Left lobe of liver (tissue), 2 donors: ENCODE data around the gene SLC23A2. TPM values are rescaled to one million over a fixed set of nuclear protein-coding genes. Genes with fewer than 3 reads are reported as not detected.

Experiments
- ATAC-seq: fragments of 200-7000 bp; cut with Tn5 transposase; one replicate; pipeline ENCODE4 v1.9.1; 2020; ENCODE audit warnings: mild to moderate bottlenecking, moderate library complexity
- DNase-seq: peaks from one replicate; pipeline ENCODE4 v3.0.0-alpha.2; 2020; ENCODE audit warnings: low spot score
- total RNA-seq: library from RNA; stranded (reverse); gene quantifications from one replicate; pipeline ENCODE4 v1.2.1, GENCODE V29; 2021
- donor health status: DM: no; HTN: no; CAD: no; lungs with moderate emphysema.
- donor health status: DM: no; HTN: yes; CAD: no.

SLC23A2 gene
- total RNA-seq, 1 donor from 2014 or later, result 27.4 TPM

DNA sequence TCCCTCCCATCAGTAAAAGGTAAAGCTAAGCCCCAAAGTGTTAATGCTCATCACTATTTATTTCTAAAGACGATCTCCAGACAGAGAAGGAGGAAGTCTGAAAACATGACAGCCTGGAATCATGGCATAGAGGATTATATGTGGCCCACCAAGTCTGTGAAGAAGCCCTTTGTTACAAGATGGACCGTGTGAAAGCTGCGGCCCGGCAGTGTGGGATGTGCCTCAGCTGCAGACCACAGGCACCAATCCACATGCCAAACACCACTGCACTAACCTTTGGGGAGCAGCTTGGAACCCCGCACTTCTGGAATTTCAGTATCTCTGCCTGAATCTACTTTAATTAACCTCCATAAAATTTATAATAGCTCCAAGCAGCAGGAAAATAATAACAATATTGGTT is 90.4 kb downstream of the SLC23A2 start:
- ATAC-seq (no peak), DNase-seq (no peak)

DNA sequence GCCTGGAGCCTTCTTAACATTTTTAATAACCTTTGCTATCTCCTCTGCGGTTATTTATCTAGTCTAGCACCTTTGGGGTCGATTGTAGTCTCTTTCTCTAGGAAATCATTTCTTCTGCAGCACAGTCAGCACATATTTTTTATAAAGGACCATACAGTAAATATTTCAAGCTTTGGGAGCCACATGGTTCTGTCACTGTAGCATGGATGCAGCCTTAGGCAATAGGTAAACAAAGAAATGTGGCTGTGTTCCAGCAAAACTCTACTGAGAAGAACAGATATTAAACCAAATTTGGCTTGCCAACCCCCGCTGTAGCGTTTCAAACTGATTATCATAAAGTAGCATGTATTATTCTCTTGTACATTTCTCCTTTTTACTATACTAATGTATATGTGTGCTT is 95.7 kb downstream of the SLC23A2 start:
- ATAC-seq (peak; percentile 84), DNase-seq (no peak)

DNA sequence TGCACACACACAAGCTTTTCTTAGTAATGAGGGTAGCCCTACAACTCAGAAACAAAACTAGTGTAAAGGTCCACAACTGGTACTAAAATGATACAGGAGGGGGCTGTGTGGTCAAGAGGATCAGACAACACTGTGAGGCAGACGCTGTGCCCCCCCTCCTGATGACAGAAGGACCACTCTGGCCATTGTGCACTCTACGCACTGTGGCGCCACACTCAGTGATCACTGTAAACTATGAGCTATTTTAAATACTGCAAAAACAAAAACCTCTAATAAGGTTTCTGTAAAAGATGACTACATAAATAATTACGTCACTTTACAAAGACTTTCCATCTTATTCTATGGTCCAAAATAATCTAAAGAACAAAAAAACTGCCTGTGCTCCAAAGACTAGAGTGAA is 96.1 kb downstream of the SLC23A2 start:
- no peak for DNase-seq
- no peak for ATAC-seq

DNA sequence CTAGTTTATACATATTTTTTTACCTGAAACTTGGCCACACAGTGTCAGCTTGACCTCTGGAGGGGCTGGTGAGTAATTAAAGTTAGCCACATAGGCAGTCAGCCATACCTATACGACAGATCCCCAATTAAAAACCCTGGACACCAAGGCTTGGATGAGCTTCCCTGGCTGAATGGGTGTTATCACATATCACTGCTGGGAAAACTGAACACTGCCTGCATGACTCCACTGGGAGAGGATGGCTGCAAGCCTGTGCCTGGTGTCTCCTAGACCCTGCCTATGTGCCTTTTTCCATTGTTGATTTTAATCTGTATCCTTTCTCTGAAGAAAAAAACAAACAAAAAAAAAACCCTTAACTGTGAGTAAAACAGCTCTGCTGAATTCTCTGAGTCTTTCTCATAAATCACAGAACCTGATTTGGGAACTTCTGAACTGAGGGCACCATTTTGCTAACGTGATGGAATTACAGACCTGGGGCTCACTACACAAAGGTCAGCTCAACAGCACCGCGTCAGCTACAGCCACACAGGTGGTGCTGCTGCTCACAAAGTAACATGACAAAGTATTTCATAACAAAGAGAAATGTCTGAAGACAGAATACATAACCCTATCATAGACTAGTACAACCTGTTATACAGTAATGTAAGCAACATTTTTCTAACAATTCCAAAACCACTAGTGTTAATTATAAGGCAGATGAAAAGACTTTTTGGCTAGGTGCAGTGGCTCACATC is 97.0 kb downstream of the SLC23A2 start:
- no peak for DNase-seq
- no peak for ATAC-seq

DNA sequence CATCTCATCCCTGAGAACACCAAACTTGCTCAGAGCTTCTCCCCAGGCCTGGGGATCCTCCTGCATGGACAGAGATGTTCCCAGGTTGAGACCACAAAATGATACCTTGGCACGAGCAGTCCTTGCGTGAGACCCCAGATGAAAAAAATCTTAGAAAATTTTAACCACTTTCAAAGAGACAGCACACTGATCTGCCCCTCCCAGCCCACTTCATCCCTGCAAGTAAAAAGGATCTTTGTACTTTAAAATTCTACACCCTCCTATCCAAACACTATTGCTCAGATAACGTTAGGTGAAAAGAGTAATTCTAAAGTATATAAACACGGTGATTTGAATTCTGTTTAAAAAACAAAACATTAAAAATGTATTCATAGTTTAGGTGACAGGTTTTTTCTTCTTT is 98.5 kb downstream of the SLC23A2 start:
- ATAC-seq, result no peak
- DNase-seq, result no peak

DNA sequence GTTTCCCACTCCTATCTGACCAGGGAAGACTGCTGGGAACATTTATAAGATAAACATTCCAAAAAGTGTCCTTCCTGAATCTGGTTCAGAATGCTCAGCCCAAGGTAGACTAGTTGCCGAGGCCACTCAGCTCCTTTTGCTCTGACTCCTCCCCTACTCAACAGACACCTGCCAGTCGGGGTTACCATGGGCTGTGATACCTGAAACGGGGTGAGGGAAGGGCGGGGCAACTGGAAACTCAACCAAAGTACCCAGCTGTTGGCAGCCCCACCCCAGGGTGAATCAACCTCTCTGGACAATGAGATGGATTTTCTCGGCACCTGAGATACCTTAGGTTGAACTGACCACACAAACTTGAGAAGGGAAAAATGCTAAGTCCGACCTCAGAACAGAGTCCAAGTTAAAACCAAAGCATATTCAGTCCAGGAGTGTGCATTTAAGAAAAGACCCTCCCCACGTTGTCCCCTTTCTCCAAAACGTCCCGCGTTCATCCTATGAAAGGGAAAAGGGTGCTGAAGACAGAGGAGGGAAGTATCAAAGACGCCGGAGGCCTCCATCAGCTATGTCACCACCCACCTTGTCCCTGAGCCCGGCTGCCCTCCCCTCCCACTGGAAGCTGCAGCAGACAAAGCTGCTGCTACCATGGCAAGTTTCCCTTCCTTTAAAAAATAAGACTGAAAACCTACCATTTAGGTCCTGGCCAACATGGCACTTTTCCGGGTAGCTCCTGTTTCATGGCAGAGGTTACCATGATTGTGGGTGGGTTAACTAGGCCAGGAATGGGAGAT is 100.1 kb downstream of the SLC23A2 start:
- ATAC-seq, result no peak
- DNase-seq, result no peak

DNA sequence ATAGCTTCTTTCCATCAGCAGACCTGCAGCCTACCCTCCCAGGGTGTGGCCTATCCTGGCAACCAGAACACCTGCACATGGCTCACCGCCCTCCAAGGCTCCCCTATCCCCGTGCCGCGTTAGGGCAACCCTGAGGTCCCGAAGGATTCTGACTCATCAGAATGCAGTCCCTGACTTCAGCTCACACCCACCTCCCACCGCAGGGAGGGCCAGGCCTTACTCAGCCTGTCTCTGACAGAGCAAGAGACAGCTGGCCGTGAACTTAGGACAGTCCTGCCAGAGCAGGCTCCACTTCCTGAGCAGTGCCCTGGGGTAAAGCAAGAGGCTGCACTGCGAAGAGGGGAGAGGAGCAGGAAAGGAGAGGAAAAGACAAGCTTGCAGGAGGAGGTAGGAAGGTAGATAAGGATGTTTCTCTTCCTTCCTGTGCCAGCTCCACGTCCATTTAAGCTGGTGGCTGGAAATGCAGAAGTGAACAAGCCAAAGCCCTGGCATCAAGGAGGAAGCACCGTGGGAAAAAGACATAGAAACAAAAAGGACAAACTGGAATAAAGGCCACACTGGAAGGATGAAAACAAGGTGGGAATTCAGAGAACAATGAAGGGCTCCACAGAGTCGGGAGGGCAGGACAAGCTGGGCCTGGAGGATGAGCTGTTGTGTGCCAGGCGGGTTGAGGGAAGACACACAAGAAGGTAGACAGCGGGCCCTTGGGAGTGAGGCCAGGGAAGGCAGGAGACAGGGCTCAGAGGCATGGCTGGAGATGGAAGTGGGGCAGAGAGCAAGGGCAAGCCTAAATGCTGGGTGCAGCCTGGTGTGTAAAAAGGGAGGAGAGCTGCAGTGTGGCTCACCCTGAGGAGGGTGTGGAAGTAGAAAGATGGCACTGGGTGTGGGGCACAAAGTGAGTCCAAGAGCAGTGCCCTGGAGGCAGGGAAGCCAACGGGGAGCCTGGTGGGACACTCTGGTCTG is 102.7 kb downstream of the SLC23A2 start:
- DNase-seq (no peak), ATAC-seq (peak; percentile 32)

DNA sequence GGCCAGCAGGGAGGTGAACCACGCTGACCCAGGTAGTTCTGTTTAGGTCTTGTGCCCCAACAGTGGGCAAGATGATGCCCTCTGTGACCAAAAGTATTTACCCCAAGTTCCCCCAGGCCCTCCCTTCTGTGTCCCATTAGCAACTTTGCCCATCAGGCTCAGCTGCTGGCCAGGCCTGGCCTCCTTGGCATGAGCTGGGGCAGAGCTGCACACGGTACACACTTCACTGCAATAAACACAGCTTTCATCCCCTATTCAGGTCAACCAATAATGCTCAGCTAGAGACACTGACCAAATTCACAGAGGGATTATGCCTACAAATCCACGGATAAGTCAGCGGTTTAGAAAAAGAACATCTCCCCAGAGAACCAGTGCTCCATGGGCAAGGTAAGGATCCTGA is 103.7 kb downstream of the SLC23A2 start:
- DNase-seq (no peak), ATAC-seq (no peak)

DNA sequence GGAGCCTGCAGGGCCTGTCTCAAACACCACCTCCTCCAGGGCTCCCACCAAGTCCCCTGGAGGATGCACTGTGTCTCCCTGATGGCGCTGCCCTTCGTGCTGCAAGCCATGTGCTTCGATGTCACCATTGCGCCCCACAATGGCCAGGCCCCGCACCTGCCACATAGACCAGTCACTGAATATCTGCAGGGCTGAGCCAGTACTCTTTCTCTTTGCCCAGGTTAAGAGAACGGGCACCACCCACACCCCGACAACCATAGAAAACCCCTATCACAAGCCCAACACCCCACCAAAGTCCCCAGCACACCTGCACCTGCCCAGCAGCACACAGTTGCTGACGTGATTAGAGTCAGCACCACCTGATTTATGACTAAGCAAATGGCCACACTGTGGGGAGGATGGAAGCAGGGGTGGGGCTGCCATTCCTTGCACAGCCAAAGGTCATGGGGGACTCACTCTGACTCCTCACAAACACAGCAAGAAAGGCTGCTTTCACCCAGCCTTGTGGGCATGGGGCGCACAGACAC is 104.3 kb downstream of the SLC23A2 start:
- DNase-seq, result no peak
- no peak for ATAC-seq

DNA sequence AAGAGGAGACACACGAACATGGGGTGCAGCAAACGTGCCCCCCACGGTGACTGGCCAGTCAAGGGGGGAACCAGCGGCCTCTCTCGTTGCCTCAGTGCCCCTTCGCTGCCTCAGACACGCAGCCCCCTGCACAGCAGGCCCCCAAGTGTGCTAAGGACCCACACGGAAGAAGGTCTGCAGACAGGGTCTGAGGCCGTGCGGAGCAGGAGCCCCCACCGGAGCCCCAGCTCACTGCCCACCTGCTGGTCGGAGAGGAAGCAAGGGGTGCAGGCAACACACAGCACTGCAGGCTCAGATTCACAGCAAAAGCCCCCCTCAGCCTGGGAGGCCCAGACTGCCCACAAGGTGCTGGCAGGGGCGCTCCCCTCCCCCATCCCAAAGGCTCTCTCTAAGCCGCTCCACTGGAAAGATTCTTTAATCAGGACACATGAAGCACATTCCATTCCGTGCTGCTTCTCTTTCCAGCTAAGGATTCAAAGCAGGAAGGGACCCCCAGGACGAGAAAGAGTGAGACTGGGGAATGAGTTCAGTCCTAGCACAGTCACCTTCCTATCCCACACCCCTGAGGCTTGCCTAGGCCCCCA is 105.1 kb downstream of the SLC23A2 start:
- no peak for ATAC-seq
- DNase-seq, result no peak

DNA sequence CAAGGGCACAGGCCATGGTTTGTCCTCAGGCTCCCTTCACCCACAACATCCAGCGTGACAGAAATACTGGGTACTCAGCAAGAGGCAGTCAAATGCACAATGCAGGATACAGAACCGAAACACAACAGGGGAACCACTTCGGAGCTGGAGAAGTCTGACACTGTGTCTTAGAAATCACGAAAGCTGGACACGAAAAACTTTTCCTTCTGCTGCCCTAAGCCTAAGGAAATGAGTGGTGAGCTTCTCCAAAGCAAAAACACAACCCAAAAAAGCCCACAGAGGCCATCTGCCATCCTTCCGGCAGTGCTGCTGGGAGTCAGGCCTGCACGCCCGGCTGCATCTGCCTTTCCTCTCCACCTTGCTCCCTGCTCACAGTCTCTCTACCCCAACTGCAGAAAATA is 106.3 kb downstream of the SLC23A2 start:
- ATAC-seq, result peak; percentile 26

DNA sequence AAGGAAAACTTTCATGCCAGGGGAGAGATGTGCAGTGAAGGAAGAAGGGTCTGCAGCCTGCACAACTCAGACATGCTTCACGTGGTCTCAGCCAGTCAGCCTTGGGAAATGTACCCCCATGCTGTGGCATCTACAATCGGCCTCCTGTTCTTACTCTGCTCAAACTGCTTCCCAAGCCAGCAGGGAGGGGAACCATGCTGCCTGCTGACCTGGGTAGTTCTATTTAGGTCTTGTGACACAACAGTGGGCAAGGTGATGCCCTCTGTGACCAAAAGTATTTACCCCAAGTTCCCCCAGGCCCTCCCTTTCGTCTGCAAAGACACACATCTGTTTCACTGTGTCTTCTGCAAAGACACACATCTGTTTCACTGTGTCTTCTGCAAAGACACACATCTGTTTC is 106.9 kb downstream of the SLC23A2 start:
- no peak for ATAC-seq
- DNase-seq, result no peak

More for the DNA sequence above, 106.3 kb downstream of the SLC23A2 start:
- DNase-seq, result no peak

DNA sequence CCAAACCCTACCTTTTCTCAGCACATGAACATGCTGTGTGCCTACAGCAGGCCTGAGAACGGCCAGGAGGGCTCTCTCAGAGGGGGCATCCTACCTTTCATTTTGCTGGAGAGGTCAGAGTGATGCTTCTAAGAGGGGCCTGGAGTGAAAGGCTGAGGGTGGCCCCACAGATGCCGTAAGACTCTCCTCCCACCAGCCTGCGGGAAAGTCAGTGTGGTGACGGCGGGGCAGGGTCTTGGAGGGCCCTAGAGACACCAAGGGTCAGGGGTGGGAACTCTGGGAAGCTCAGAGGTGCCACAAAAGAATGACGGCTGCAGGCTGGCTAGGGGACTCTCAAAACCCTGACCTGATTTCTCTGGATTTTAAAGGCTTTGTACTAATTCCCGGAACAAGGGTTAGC is 107.6 kb downstream of the SLC23A2 start:
- DNase-seq, result no peak
- ATAC-seq, result no peak

DNA sequence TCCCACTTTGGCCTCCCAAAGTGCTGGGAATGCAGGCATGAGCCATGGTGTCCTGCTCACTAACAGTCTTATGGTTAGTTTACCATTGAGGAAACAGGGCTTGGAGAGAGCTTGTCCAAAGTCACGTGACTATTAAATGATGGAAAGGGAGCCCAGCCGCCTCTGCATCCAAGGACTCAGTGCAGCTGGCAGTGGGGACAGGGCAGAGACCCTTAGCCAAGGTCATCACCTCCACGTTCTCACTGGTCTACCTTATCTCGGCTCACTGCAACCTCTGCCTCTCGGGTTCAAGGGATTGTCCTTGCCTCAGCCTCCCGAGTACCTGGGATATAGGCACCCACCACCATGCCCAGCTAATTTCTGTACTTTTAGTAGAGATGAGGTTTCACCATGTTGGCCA is 109.3 kb downstream of the SLC23A2 start:
- ATAC-seq (no peak), DNase-seq (no peak)

DNA sequence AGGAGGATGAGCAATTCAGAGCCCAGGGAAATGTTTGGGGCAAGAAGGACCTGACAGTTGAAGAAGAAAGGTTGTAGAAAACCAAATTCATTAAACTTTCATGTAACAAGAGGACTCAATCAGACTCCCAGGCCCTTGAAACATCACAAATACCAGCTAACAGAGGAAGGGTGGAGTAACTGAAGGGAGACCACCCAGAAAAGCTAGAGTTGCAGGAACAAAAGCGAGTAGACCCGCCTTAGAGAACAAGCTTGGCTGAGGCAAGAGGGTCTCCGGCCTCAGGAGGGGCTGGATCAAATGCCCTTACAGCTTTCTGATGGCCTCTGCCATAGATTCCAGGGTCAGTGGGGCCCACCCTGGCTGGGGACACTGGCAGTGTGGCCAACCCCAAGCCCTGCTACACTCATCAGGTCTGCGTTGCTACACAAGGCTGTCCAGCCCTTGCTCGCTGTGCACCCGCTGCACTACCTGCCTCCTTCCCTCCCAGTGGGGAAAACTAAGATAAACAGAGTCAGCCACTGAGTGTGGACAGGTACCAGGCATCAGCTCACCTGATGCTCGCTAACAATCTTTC is 110.0 kb downstream of the SLC23A2 start:
- ATAC-seq, result peak; percentile 12
- DNase-seq, result no peak

DNA sequence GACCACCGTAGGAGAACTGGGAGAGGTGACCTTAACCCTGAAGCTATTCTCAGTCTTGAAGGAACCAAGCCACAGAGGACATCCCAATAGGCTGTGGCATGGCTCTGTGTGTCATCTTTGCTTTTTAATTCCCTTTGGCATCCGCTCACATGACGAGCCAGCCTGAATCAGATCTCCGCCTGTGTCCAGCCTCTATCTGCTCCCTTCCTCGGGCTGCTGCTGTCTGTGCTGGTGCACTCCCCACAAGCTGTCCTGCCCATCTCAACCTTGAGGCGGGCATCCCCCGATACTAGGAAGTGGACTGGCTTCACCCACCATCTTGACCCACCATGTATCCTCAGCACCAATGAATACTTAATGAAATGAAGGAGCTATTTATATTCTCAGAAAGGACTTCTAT is 111.9 kb downstream of the SLC23A2 start:
- DNase-seq, result no peak
- no peak for ATAC-seq

DNA sequence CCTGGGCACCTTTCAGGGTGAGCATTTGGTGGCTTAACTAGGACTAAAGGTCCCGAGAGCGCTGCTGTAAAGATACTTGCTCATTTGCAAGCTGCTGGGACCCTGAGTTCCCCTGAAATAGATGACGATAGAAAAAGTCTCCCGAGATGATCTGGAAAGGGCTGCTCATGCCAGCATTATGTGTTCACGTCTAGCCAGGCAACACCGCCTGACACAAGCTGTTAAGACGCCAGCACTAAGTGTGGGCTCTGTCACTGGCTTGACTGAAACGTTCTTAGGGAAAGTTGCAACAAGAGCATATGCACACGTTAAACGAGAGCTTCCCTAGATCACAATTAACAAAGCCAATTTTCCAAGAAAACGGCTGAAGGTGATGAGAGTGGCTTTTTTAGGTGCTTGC is 113.7 kb downstream of the SLC23A2 start:
- ATAC-seq (no peak), DNase-seq (peak; percentile 28)

DNA sequence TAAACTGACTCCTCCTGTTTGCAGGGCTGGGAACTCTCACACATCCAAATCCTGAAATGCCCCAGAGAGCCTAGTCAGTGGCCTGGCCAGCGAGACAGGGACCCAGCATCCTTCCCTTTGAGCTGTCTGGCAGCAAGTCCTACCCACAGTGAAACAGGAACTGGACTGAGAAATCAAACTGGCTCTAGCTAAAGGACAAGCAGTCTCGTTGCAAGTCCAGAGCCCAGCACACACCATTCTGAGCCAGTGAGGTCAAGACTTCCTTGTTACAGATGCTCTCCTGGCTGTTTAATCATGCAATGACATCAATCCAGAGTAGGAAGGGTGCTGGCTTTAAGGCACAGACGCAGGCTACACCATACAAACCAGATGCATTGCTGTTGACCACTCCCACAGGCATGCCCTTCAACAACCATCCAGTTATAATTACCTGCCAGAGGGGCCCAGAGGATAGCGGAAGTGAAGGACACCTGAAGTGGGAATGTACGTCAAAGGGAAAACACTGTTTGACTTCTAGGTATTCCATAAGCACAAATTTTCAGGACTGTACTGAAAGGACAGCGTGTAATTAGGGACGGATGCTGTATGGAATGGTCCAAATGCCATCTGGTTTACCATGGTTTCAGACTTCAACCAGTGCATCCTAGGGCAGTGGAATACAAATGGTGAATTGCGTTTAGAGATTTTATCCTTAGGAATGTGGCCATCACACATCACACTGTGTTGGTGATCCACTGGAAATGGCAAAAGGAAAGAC is 114.4 kb downstream of the SLC23A2 start:
- ATAC-seq (peak; percentile 27), DNase-seq (peak; percentile 15)

DNA sequence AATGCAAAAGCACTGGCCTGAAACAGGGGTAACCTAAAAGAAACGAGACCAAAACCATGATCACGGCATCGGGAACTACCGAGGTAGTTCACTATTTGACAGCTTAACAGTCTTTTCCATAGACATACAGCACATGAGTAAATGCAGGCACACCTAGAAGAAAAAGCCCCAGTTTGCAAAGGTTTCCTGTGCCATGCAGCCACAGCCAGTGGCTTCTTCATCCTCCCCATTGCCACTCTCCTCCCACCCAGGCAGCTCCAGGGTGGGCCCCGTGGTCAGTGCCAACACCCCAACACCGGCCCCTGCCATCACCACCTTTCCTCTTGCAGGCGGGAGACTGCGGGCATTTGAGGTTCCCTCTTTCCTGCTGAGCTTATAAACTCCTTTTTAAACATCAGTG is 115.4 kb downstream of the SLC23A2 start:
- ATAC-seq, result no peak
- peak; percentile 4 for DNase-seq

DNA sequence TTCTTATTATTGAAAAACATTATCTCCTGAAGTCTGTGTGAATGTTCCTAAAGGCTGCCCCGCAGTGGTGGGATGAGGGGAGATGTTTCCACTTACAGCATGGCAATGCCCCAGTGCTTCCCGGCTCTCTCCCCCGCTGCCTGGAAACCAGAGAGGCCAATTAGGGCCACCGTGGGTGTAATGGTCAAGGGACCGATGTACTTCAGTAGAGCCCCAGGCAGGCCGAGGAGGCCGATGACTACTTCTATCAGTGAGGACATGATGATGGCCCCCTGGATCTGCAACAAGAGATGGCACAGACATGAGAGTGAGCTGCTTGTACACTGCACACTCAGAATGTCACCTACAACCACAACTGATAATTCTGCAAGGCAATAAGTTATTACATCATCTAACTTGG is 117.8 kb downstream of the SLC23A2 start:
- peak; percentile 39 for DNase-seq
- no peak for ATAC-seq
